Muscle layer of colon (tissue), 2 donors: ENCODE results near the gene CDH11.

Experiments used
- H3K27ac ChIP-seq: one replicate; pipeline ENCODE4 v1.7.0; 2013; ENCODE audit warnings: low read depth, mild to moderate bottlenecking, low read length, moderate library complexity
- H3K27me3 ChIP-seq, 2 donors: one replicate each; pipeline ENCODE4 v1.7.0; 2013; ENCODE audit warnings: low read length in 2 of 2, mild to moderate bottlenecking in 2 of 2; ENCODE audit not compliant: insufficient read depth in 2 of 2, control insufficient read depth in 1 of 2
- H3K36me3 ChIP-seq: one replicate; pipeline ENCODE4 v1.7.0; 2013; ENCODE audit warnings: mild to moderate bottlenecking, low read length; ENCODE audit not compliant: insufficient read depth
- H3K4me1 ChIP-seq: one replicate; pipeline ENCODE4 v1.7.0; 2013; ENCODE audit warnings: mild to moderate bottlenecking, low read length; ENCODE audit not compliant: insufficient read depth
- H3K4me3 ChIP-seq, 2 donors: one replicate each; pipeline ENCODE4 v1.7.0; 2013; ENCODE audit warnings: low read length in 2 of 2, low read depth in 1 of 2, mild to moderate bottlenecking in 1 of 2, moderate library complexity in 1 of 2
- H3K9ac ChIP-seq: one replicate; pipeline ENCODE4 v1.7.0; 2013; ENCODE audit warnings: low read length
- H3K9me3 ChIP-seq: one replicate; pipeline ENCODE4 v1.7.0; 2013; ENCODE audit warnings: mild to moderate bottlenecking, low read length
- donor health status: abdominal sarcoma.
- donor health status: Adenocarcinoma of cecum.

CDH11 gene

GRCh38 chr16:64993464-64993863, 128.4 kb downstream of the CDH11 start:
- Histone ChIP-seq H3K27me3 (no peaks in the 10 kb centered on the region), H3K27ac (no peak overlapping the region), H3K4me1 (no peaks in the 10 kb centered on the region), H3K36me3 (peaks cover 14% of the 10 kb centered on the region), H3K4me3 (no peak overlapping the region), H3K9ac (no peak overlapping the region), H3K9me3 (no peaks in the 10 kb centered on the region)

- Histone ChIP-seq H3K27ac (no peak overlapping the region), H3K9me3 (no peaks in the 10 kb centered on the region), H3K4me3 (no peak overlapping the region), H3K9ac (no peak overlapping the region), H3K27me3 (no peaks in the 10 kb centered on the region), H3K36me3 (peaks cover 14% of the 10 kb centered on the region), H3K4me1 (no peaks in the 10 kb centered on the region)
Observed at GRCh38 chr16:64991001-64991400, 130.9 kb downstream of the CDH11 start.

- Histone ChIP-seq H3K9me3 (no peaks in the 10 kb centered on the region), H3K4me1 (no peaks in the 10 kb centered on the region), H3K9ac (no peak overlapping the region), H3K27ac (no peak overlapping the region), H3K36me3 (peaks cover 14% of the 10 kb centered on the region), H3K27me3 (no peaks in the 10 kb centered on the region), H3K4me3 (no peak overlapping the region)
Observed at GRCh38 chr16:64990101-64990500, 131.8 kb downstream of the CDH11 start.

- no peak overlapping the region for H3K27ac ChIP-seq
- H3K4me3 ChIP-seq, result no peak overlapping the region
- no peak overlapping the region for H3K9ac ChIP-seq
- no peaks in the 10 kb centered on the region for H3K9me3 ChIP-seq
- H3K36me3 ChIP-seq, result peaks cover 14% of the 10 kb centered on the region
- H3K4me1 ChIP-seq, result no peaks in the 10 kb centered on the region
- no peaks in the 10 kb centered on the region for H3K27me3 ChIP-seq
Observed at GRCh38 chr16:64989050-64989449, 132.8 kb downstream of the CDH11 start.

GRCh38 chr16:64983963-64984362, 137.9 kb downstream of the CDH11 start:
- H3K27ac ChIP-seq, result no peak overlapping the region
- H3K4me1 ChIP-seq, result no peaks in the 10 kb centered on the region
- no peaks in the 10 kb centered on the region for H3K27me3 ChIP-seq

GRCh38 chr16:64983231-64983630, 138.6 kb downstream of the CDH11 start:
- H3K27me3 ChIP-seq, result no peaks in the 10 kb centered on the region

More at GRCh38 chr16:64983963-64984362, 137.9 kb downstream of the CDH11 start:
- Histone ChIP-seq H3K36me3 (peaks cover 5% of the 10 kb centered on the region), H3K9ac (no peak overlapping the region), H3K9me3 (no peaks in the 10 kb centered on the region), H3K4me3 (no peak overlapping the region)

GRCh38 chr16:64982581-64982980, 139.3 kb downstream of the CDH11 start:
- no peak overlapping the region for H3K27ac ChIP-seq
- peaks cover 5% of the 10 kb centered on the region for H3K36me3 ChIP-seq
- H3K4me1 ChIP-seq, result no peaks in the 10 kb centered on the region
- no peak overlapping the region for H3K9ac ChIP-seq
- no peaks in the 10 kb centered on the region for H3K9me3 ChIP-seq
- no peak overlapping the region for H3K4me3 ChIP-seq
- no peaks in the 10 kb centered on the region for H3K27me3 ChIP-seq

More at GRCh38 chr16:64983231-64983630, 138.6 kb downstream of the CDH11 start:
- H3K4me3 ChIP-seq, result no peak overlapping the region
- no peaks in the 10 kb centered on the region for H3K9me3 ChIP-seq
- H3K4me1 ChIP-seq, result no peaks in the 10 kb centered on the region
- H3K9ac ChIP-seq, result no peak overlapping the region
- peaks cover 5% of the 10 kb centered on the region for H3K36me3 ChIP-seq
- no peak overlapping the region for H3K27ac ChIP-seq

- H3K36me3 ChIP-seq, result peaks cover under 1% of the 10 kb centered on the region
- no peak overlapping the region for H3K27ac ChIP-seq
- H3K9me3 ChIP-seq, result no peaks in the 10 kb centered on the region
- no peaks in the 10 kb centered on the region for H3K4me1 ChIP-seq
- H3K4me3 ChIP-seq, result no peak overlapping the region
- H3K9ac ChIP-seq, result no peak overlapping the region
- no peaks in the 10 kb centered on the region for H3K27me3 ChIP-seq
Observed at GRCh38 chr16:64981568-64982281, 140.1 kb downstream of the CDH11 start.

- no peaks in the 10 kb centered on the region for H3K27me3 ChIP-seq
- H3K27ac ChIP-seq, result no peak overlapping the region
- H3K9ac ChIP-seq, result no peak overlapping the region
- no peaks in the 10 kb centered on the region for H3K9me3 ChIP-seq
- H3K36me3 ChIP-seq, result no peaks in the 10 kb centered on the region
- H3K4me3 ChIP-seq, result no peak overlapping the region
- H3K4me1 ChIP-seq, result no peaks in the 10 kb centered on the region
Observed at GRCh38 chr16:64977206-64977920, 144.5 kb downstream of the CDH11 start.

- Histone ChIP-seq H3K4me3 (no peak overlapping the region), H3K27ac (no peak overlapping the region)
Observed at GRCh38 chr16:64975821-64976220, 146.0 kb downstream of the CDH11 start.

GRCh38 chr16:64974381-64974780, 147.5 kb downstream of the CDH11 start:
- Histone ChIP-seq H3K27me3 (no peaks in the 10 kb centered on the region), H3K9me3 (no peaks in the 10 kb centered on the region), H3K9ac (no peak overlapping the region), H3K27ac (no peak overlapping the region), H3K4me1 (no peaks in the 10 kb centered on the region), H3K36me3 (peaks cover 8% of the 10 kb centered on the region), H3K4me3 (no peak overlapping the region)

More at GRCh38 chr16:64975821-64976220, 146.0 kb downstream of the CDH11 start:
- Histone ChIP-seq H3K27me3 (no peaks in the 10 kb centered on the region), H3K4me1 (no peaks in the 10 kb centered on the region), H3K9me3 (no peaks in the 10 kb centered on the region), H3K9ac (no peak overlapping the region), H3K36me3 (peaks cover 8% of the 10 kb centered on the region)
